CD4-positive, alpha-beta memory T cell (primary cell): ENCODE data around the gene NGEF. TPM values are rescaled to one million over a fixed set of nuclear protein-coding genes. Genes with fewer than 3 reads are reported as not detected.

Source experiments
- CTCF ChIA-PET: fragments of 350-600 bp; sonication (Branson Sonifier 250); formaldehyde crosslinking; loops from one replicate; lab custom pipeline; 2021; ENCODE audit warnings: inconsistent platforms; ENCODE audit not compliant: partially characterized antibody; lab: Charles Lee
- POLR2A ChIA-PET: fragments of 350-600 bp; sonication (Branson Sonifier 250); formaldehyde crosslinking; loops from one replicate; lab custom pipeline; 2021; ENCODE audit not compliant: partially characterized antibody; lab: Charles Lee
- DNase-seq, 5 donors: peaks; one replicate each; pipeline versions ENCODE4 v3.0.0 to v3.0.0-alpha.2; 2020 to 2022; ENCODE audit warnings: mixed read lengths in 1 of 5
- H3K27ac ChIP-seq: one replicate; pipeline ENCODE4 v1.7.0; 2013; ENCODE audit warnings: low read depth, low read length
- H3K27me3 ChIP-seq: 2 replicates; pipeline ENCODE4 v1.7.0; 2013; ENCODE audit warnings: mild to moderate bottlenecking, low read length, moderate library complexity; ENCODE audit not compliant: insufficient read depth
- H3K36me3 ChIP-seq: 2 replicates; pipeline ENCODE4 v1.7.0; 2013; ENCODE audit warnings: mild to moderate bottlenecking, low read length, moderate library complexity; ENCODE audit not compliant: insufficient read depth
- H3K4me1 ChIP-seq: 2 replicates; pipeline ENCODE4 v1.7.0; 2013; ENCODE audit warnings: mild to moderate bottlenecking, low read length, moderate library complexity; ENCODE audit not compliant: insufficient read depth
- H3K4me3 ChIP-seq, 2 donors: one replicate each; pipeline ENCODE4 v1.7.0; 2013; ENCODE audit warnings: low read length in 2 of 2, mild to moderate bottlenecking in 1 of 2
- H3K9me3 ChIP-seq, 2 donors: one replicate each; pipeline ENCODE4 v1.7.0; 2013; ENCODE audit warnings: low read length in 2 of 2, control low read depth in 1 of 2; ENCODE audit not compliant: control insufficient read depth in 1 of 2
- H3K27ac Mint-ChIP-seq, 7 donors: one replicate each; pipeline ENCODE4 v1.8.0; 2020 to 2021; ENCODE audit warnings: mixed read lengths in 7 of 7, mild to moderate bottlenecking in 6 of 7, inconsistent platforms in 3 of 7, moderate library complexity in 3 of 7
- H3K27me3 Mint-ChIP-seq, 2 donors: one replicate each; pipeline ENCODE4 v1.8.0; 2020 to 2021; ENCODE audit warnings: mixed read lengths in 2 of 2
- H3K36me3 Mint-ChIP-seq, 2 donors: one replicate each; pipeline ENCODE4 v1.8.0; 2020 to 2021; ENCODE audit warnings: mixed read lengths in 2 of 2, inconsistent platforms in 1 of 2, mild to moderate bottlenecking in 1 of 2
- H3K4me1 Mint-ChIP-seq, 4 donors: one replicate each; pipeline ENCODE4 v1.8.0; 2020 to 2021; ENCODE audit warnings: mixed read lengths in 4 of 4, mild to moderate bottlenecking in 1 of 4
- H3K4me3 Mint-ChIP-seq, 8 donors: one replicate each; pipeline ENCODE4 v1.8.0; 2020 to 2021; ENCODE audit warnings: mixed read lengths in 8 of 8, mild to moderate bottlenecking in 7 of 8, moderate library complexity in 6 of 8, inconsistent platforms in 3 of 8
- H3K9me3 Mint-ChIP-seq, 8 donors: one replicate each; pipeline ENCODE4 v1.8.0; 2020 to 2021; ENCODE audit warnings: mixed read lengths in 8 of 8, mild to moderate bottlenecking in 5 of 8, inconsistent platforms in 3 of 8, moderate library complexity in 1 of 8
- intact Hi-C: fragments of 100-400 bp; cut with micrococcal nuclease; formaldehyde crosslinking; loops from one replicate; pipeline ENCODE4 v1.15.1; 2023
- polyA plus RNA-seq, 2 donors: library from polyadenylated mRNA; unstranded; fragments of 300-500 nt; fragmentation: Illumina TruSeq; gene quantifications; one replicate each; pipeline ENCODE4 v1.2.3, GENCODE V29; 2021
- total RNA-seq, 2 experiments: library from RNA; stranded (reverse); gene quantifications; one replicate each; pipeline ENCODE4 v1.2.3, GENCODE V29; 2021

The NGEF gene
- total and polyA plus RNA-seq, 4 experiments from 2014 or later = not detected

DNA sequence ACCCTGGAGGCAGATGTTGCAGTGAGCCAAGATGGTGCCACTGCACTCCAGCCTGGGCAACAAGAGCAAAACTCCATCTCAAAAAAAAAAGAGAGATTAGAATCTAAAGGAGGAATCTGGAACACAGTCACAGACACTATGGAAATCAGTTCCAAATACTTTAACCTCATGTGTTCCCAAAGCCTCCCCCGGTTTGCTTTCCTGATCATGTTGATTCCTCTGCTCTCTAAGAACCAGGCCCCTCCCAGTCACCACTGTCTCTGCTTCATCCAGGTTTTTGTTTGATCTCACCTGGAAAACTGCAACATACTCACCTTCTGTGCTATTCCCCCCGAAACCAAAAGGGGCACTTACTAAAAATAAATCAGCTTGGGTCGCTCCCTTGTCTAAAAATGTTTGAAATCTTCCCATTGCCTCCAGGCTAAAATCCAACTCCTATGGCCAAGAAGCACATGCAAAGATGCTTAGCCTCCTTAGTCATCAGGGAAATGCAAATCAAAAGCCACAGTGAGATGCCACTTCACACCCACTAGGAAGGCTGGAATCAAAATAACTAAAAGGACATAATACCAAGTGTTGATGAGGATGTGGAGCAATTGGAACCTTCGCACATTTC lies 13.2 kb upstream of the NGEF start:
- no peak overlapping the region for H3K27ac ChIP-seq
- ChIA-PET CTCF (no interaction called here), POLR2A (no interaction called here)
- Mint-ChIP-seq H3K9me3 (no peaks in the 10 kb centered on the region), H3K4me1 (no peaks in the 10 kb centered on the region), H3K36me3 (no peaks in the 10 kb centered on the region), H3K4me3 (no peak overlapping the region), H3K27me3 (no peaks in the 10 kb centered on the region), H3K27ac (no peak overlapping the region)
- H3K9me3 ChIP-seq = no peaks in the 10 kb centered on the region
- no peak for DNase-seq
- H3K36me3 ChIP-seq = no peaks in the 10 kb centered on the region
- H3K4me1 ChIP-seq = no peaks in the 10 kb centered on the region
- H3K4me3 ChIP-seq = no peak overlapping the region
- intact Hi-C loops = no loop called here
- no peaks in the 10 kb centered on the region for H3K27me3 ChIP-seq

DNA sequence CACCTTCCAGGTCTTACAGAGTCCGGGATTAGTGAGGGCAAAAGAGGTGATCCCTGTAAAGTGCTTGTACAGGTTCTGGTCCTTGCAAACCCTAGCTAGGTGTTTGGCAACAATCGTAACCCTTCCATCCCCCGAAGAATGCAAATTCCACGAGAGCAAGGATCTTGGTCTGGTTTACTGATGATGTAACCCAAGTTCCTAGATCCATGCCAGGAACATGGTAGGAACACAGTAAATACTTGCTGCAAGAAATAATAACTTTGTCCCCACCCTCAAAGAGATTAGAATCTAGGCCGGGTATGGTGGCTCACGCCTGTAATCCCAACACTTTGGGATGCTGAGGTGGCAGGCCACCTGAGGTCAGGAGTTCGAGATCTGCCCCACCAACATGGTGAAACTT lies 12.7 kb upstream of the NGEF start:
- Mint-ChIP-seq H3K4me3 (no peak overlapping the region), H3K27me3 (no peaks in the 10 kb centered on the region), H3K27ac (no peak overlapping the region), H3K36me3 (no peaks in the 10 kb centered on the region), H3K4me1 (no peaks in the 10 kb centered on the region), H3K9me3 (no peaks in the 10 kb centered on the region)
- Histone ChIP-seq H3K36me3 (no peaks in the 10 kb centered on the region), H3K27ac (no peak overlapping the region), H3K9me3 (no peaks in the 10 kb centered on the region), H3K4me1 (no peaks in the 10 kb centered on the region), H3K27me3 (no peaks in the 10 kb centered on the region), H3K4me3 (no peak overlapping the region)
- intact Hi-C loops = no loop called here
- ChIA-PET POLR2A (no interaction called here), CTCF (no interaction called here)
- DNase-seq = no peak

DNA sequence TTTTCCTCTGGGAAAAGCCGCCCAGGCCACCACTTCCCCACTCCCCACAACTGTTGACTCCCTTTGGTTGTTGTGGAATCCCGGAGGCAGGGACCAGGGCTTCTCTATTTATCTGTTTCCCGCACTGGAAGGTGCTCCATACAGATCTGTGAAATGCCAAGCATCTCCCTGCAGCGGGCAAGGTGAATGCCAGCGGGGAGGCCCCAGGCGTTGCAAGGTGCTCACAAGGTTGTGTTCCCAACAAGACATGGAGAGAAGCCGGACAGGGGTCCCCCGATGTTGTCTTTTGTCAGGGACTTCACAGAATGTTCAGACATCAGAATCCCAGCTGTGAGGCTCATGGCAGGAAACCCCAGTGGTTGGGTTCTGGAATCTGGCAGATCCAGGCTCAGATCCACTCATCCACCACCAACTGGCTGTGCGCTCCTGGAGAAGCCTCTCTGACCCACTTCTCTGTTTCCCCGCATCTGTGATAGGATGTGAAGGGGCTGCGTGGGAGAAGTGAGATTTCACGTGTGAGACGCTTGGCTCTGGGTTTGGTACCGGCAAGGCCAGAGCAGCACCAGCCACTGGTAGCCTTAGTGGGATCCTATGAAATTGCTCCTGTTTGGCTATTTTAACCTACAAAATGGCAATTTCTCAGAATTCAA lies 10.8 kb upstream of the NGEF start:
- no peak overlapping the region for H3K27ac ChIP-seq
- DNase-seq = no peak
- no peak overlapping the region for H3K4me3 Mint-ChIP-seq
- H3K9me3 Mint-ChIP-seq = no peaks in the 10 kb centered on the region
- H3K4me1 ChIP-seq = no peaks in the 10 kb centered on the region
- ChIA-PET CTCF (no interaction called here), POLR2A (no interaction called here)
- no peaks in the 10 kb centered on the region for H3K4me1 Mint-ChIP-seq
- no peak overlapping the region for H3K27ac Mint-ChIP-seq
- H3K27me3 ChIP-seq = no peaks in the 10 kb centered on the region
- H3K36me3 Mint-ChIP-seq = no peaks in the 10 kb centered on the region
- H3K27me3 Mint-ChIP-seq = no peaks in the 10 kb centered on the region
- H3K4me3 ChIP-seq = no peak overlapping the region
- no peaks in the 10 kb centered on the region for H3K36me3 ChIP-seq
- H3K9me3 ChIP-seq = no peaks in the 10 kb centered on the region
- intact Hi-C loops = no loop called here

DNA sequence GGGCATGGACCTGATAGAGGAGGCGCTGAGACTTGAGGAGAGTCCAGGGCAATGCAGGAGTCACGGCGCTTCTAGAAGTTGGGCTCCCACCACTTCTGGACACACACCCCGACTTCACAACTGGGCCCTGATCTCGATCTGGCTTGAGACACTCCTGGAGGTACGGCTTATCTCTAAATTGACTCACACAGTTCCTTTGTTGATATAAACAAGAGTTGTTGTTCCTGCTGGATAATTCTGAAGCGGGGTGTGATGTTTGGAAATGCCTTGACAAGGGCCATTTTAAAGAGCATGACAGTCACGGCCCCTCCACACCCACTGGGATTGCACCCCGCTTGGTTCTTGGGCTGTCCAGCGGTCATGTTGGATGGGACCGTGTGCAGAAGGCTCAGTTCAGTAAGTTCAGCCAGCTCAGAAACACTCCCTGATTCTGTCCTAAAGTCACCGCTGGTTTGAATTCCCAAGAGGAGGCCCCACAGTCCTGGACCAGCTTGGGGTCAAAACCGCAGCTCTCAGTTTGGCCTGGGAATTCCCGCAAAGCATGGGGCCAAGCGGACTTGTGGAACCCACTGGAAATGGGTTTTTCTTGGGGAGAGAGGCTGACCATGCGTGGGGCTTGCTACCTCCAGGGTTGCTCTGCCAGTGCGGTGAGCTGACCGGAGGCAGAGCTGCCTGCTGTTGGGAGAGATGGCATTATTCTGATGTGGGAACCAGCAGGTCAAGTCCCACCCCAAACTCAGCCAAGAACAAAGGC lies 10.1 kb upstream of the NGEF start:
- POLR2A ChIA-PET = no interaction called here
- H3K27me3 ChIP-seq = no peaks in the 10 kb centered on the region
- Mint-ChIP-seq H3K36me3 (no peaks in the 10 kb centered on the region), H3K27me3 (no peaks in the 10 kb centered on the region), H3K4me3 (no peak overlapping the region), H3K27ac (no peak overlapping the region), H3K4me1 (no peaks in the 10 kb centered on the region), H3K9me3 (peaks cover 0 to 3% (median 0%) of the 10 kb centered on the region in 8 donors)
- H3K9me3 ChIP-seq = no peaks in the 10 kb centered on the region
- DNase-seq = no peak
- H3K27ac ChIP-seq = no peak overlapping the region
- no peaks in the 10 kb centered on the region for H3K36me3 ChIP-seq
- CTCF ChIA-PET = no interaction called here
- intact Hi-C loops = no loop called here
- H3K4me1 ChIP-seq = no peaks in the 10 kb centered on the region
- no peak overlapping the region for H3K4me3 ChIP-seq

DNA sequence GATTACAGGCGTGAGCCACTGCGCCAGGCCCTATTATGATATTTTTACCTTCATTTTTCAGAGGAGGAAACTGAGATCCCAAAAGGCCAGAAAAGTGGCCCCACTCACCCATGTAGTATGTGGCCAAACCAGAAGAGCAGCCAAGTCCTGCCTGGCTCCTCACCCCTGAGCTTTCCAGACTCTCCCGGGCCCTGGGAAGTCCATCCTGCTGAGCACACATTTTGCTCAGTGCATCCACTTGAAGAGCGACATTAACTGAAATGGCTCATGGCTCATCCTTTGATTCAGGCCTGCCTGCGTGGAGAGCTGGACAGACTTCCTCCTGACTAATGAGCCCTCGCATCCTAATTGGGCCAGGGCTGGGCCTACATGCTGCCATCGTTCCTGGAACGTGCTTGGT lies 9.5 kb upstream of the NGEF start:
- POLR2A ChIA-PET = no interaction called here

DNA sequence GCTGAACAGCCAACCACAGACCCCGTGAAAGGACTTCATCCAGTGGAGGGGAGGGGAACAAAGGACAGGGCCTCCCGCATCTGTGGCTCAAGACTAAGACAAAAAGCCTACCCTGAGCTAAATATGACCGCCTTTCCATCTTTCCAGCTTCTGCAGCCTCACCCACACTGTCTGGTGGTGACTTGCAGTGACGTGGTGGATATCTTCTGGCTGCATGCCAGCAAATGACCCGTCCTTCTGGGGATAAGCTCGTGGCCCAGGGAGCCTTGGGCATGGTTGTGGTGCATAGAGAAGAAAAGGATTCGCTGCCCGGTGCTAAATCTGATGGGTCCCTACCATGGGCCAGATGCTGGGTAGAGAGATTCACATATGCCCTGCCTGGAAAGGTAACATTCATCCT lies 8.7 kb upstream of the NGEF start:
- H3K4me1 Mint-ChIP-seq = no peaks in the 10 kb centered on the region
- no peaks in the 10 kb centered on the region for H3K27me3 Mint-ChIP-seq
- H3K36me3 Mint-ChIP-seq = peaks cover 0 to 3% of the 10 kb centered on the region in 2 donors
- POLR2A ChIA-PET = no interaction called here
- no peak overlapping the region for H3K27ac Mint-ChIP-seq
- no peaks in the 10 kb centered on the region for H3K4me1 ChIP-seq
- intact Hi-C loops = no loop called here
- H3K27me3 ChIP-seq = no peaks in the 10 kb centered on the region
- peaks cover 0 to 7% (median 3%) of the 10 kb centered on the region in 8 donors for H3K9me3 Mint-ChIP-seq
- H3K27ac ChIP-seq = no peak overlapping the region
- no peak overlapping the region for H3K4me3 ChIP-seq
- DNase-seq = no peak
- H3K9me3 ChIP-seq = no peaks in the 10 kb centered on the region
- CTCF ChIA-PET = no interaction called here
- no peaks in the 10 kb centered on the region for H3K36me3 ChIP-seq
- no peak overlapping the region for H3K4me3 Mint-ChIP-seq

More for the DNA sequence above, 9.5 kb upstream of the NGEF start:
- Mint-ChIP-seq H3K9me3 (peaks cover 0 to 5% (median under 1%) of the 10 kb centered on the region in 8 donors), H3K36me3 (peaks cover 0 to under 1% of the 10 kb centered on the region in 2 donors), H3K27me3 (no peaks in the 10 kb centered on the region), H3K4me3 (no peak overlapping the region), H3K27ac (no peak overlapping the region), H3K4me1 (no peaks in the 10 kb centered on the region)
- Histone ChIP-seq H3K4me1 (no peaks in the 10 kb centered on the region), H3K9me3 (no peaks in the 10 kb centered on the region), H3K27me3 (no peaks in the 10 kb centered on the region), H3K36me3 (no peaks in the 10 kb centered on the region), H3K27ac (no peak overlapping the region), H3K4me3 (no peak overlapping the region)
- CTCF ChIA-PET = no interaction called here
- no peak for DNase-seq
- intact Hi-C loops = no loop called here

DNA sequence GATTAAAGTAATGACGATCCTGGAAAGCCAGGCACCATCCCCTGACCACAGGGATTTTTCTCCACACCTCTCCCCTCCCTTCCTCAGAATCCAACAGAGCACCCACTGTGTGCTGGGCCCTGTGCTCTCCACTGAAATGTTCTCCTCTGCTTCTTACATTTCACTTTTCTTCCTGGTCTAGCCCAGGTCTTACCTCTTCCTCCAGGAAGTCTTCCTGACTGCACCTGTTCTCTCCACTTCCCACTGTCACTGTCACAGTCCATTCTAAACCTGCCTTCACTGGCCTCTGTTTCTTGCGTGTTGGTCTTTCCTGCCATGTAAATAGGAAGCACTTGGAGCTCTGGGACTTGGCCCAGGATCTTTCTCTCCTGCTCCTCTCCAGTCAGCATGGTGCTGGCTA lies 7.4 kb upstream of the NGEF start:
- peaks cover 0 to 7% (median 3%) of the 10 kb centered on the region in 8 donors for H3K9me3 Mint-ChIP-seq
- no peak for DNase-seq
- no peaks in the 10 kb centered on the region for H3K9me3 ChIP-seq
- POLR2A ChIA-PET = no interaction called here
- no peak overlapping the region for H3K4me3 ChIP-seq
- H3K27me3 ChIP-seq = no peaks in the 10 kb centered on the region
- H3K36me3 ChIP-seq = no peaks in the 10 kb centered on the region
- H3K27ac ChIP-seq = no peak overlapping the region
- CTCF ChIA-PET = no interaction called here
- peak overlapping the region in 1 of 7 donors; percentile 68 for H3K27ac Mint-ChIP-seq
- no peaks in the 10 kb centered on the region for H3K4me1 ChIP-seq
- H3K4me3 Mint-ChIP-seq = no peak overlapping the region
- H3K36me3 Mint-ChIP-seq = peaks cover 0 to 3% of the 10 kb centered on the region in 2 donors
- H3K27me3 Mint-ChIP-seq = peaks cover 0 to 1% of the 10 kb centered on the region in 2 donors
- no peaks in the 10 kb centered on the region for H3K4me1 Mint-ChIP-seq
- intact Hi-C loops = no loop called here
